HG03064 (cell line): Measurements from ENCODE around the gene CSNK1G2.

ENCODE experiments used
- ATAC-seq: cut with Tn5 transposase; IDR thresholded peaks from one replicate; pipeline ENCODE4 v1.9.1; 2021; ENCODE audit warnings: low read depth; ENCODE audit not compliant: unreplicated experiment

The CSNK1G2 gene

GRCh38 chr19:1962674-1963073 lies 21.7 kb downstream of the CSNK1G2 start:
- no peak for ATAC-seq

GRCh38 chr19:1967087-1967608 lies 26.2 kb downstream of the CSNK1G2 start:
- ATAC-seq: no peak

- no peak for ATAC-seq
These were observed 27.6 kb downstream of the CSNK1G2 start for GRCh38 chr19:1968279-1969175.

GRCh38 chr19:1969176-1970002 lies 28.4 kb downstream of the CSNK1G2 start:
- no peak for ATAC-seq

- ATAC-seq: no peak
These were observed 29.2 kb downstream of the CSNK1G2 start for GRCh38 chr19:1970003-1970805.

GRCh38 chr19:1970806-1971502 lies 30.0 kb downstream of the CSNK1G2 start:
- ATAC-seq: no peak

GRCh38 chr19:1974381-1975161 lies 33.6 kb downstream of the CSNK1G2 start:
- ATAC-seq: no peak

GRCh38 chr19:1975162-1975480 lies 34.1 kb downstream of the CSNK1G2 start:
- ATAC-seq: no peak

GRCh38 chr19:1977120-1977519 lies 36.1 kb downstream of the CSNK1G2 start:
- ATAC-seq: no peak

- no peak for ATAC-seq
These were observed 37.4 kb downstream of the CSNK1G2 start for GRCh38 chr19:1978346-1978894.

GRCh38 chr19:1979017-1979416 lies 38.0 kb downstream of the CSNK1G2 start:
- no peak for ATAC-seq

GRCh38 chr19:1979642-1980041 lies 38.7 kb downstream of the CSNK1G2 start:
- ATAC-seq: no peak

GRCh38 chr19:1980091-1980808 lies 39.3 kb downstream of the CSNK1G2 start:
- ATAC-seq: no peak

- no peak for ATAC-seq
These were observed 39.8 kb downstream of the CSNK1G2 start for GRCh38 chr19:1980809-1981181.

GRCh38 chr19:1981253-1981652 lies 40.3 kb downstream of the CSNK1G2 start:
- ATAC-seq: no peak

- ATAC-seq: no peak
These were observed 43.4 kb downstream of the CSNK1G2 start for GRCh38 chr19:1984357-1984756.

- ATAC-seq: no peak
These were observed 44.8 kb downstream of the CSNK1G2 start for GRCh38 chr19:1985588-1986356.
